Lower lobe of right lung (tissue), 2 donors: ENCODE results near the gene MAL. TPM values are rescaled to one million over a fixed set of nuclear protein-coding genes. Genes with fewer than 3 reads are reported as not detected.

Experiments
- ATAC-seq, 2 donors: fragments of 200-7000 bp; cut with Tn5 transposase; one replicate each; pipeline ENCODE4 v1.9.1; 2020 to 2022; ENCODE audit warnings: mild to moderate bottlenecking in 2 of 2, moderate library complexity in 2 of 2
- DNase-seq: peaks from one replicate; pipeline ENCODE4 v3.0.0-alpha.2; 2020
- H3K27ac ChIP-seq: fragments of 200-600 bp; one replicate; pipeline ENCODE4 v1.8.0; 2022
- H3K27me3 ChIP-seq: fragments of 200-600 bp; one replicate; pipeline ENCODE4 v1.8.0; 2022; ENCODE audit warnings: low read depth
- H3K36me3 ChIP-seq: fragments of 200-600 bp; one replicate; pipeline ENCODE4 v1.8.0; 2022; ENCODE audit warnings: mild to moderate bottlenecking
- H3K4me1 ChIP-seq: fragments of 200-600 bp; one replicate; pipeline ENCODE4 v1.8.0; 2022
- H3K4me3 ChIP-seq: fragments of 200-600 bp; one replicate; pipeline ENCODE4 v1.8.0; 2022; ENCODE audit warnings: mild to moderate bottlenecking
- H3K9me3 ChIP-seq: fragments of 200-600 bp; one replicate; pipeline ENCODE4 v1.8.0; 2022
- intact Hi-C: fragments of 100-400 bp; cut with DNase I; formaldehyde crosslinking; loops from one replicate; pipeline ENCODE4 v1.11.0; 2022
- total RNA-seq: library from RNA; stranded (reverse); fragmentation: NEBNext Ultra II Directional; extraction: Animal tissue kit (Norgen Biotek cat#: 25700); gene quantifications from one replicate; pipeline ENCODE4 v1.2.1, GENCODE V29; 2021
- TF ChIP-seq, protein P1 (sequence below): fragments of 200-600 bp; IDR thresholded peaks from one replicate; pipeline ENCODE4 v1.8.0; 2022; ENCODE audit warnings: antibody characterized with exemption, mild to moderate bottlenecking
- donor health status: DM: no; HTN: yes; CAD: no; lungs with severe emphysema.

Gene MAL
- total RNA-seq, 1 donor from 2014 or later, result 13.4 TPM

DNA sequence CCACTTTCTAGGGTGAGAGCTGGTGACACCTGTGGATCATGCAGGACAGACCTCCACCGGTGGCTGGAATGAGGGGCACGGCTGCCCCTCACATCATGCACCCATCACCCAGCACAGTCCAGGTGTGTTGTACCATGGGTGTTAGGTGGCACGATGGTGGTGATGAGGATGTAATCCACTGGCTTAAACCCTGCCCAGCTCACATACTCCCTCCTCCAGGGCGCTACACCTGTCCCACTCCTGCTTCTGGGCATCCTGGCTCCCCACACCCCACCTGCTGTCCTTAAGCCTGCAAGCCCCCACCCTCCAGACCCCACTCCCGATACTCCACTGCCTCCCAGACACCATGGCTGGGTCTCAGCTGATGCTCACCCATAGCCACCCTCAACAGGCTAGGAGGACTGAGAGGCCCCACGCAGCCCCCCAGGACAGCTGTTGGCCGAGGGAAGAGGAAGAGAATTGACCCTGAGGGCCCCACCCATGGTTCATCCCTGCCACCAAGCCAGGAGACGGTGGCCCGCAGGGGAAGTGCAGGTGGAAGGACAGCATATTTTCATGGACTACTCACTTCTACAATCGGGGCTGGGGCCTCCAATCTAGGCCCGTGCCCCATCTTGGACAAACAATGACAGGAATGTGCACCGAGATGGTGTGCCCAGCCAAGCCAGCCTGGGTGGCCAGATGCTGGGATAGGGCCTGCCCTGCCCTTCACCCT lies 34.3 kb downstream of the MAL start:
- ATAC-seq (no peak), DNase-seq (no peak)
- intact Hi-C loops, result no loop called here
- H3K4me3 ChIP-seq, result no peak overlapping the region
- H3K27me3 ChIP-seq, result no peaks in the 10 kb centered on the region
- TF ChIP-seq, protein P1, sequence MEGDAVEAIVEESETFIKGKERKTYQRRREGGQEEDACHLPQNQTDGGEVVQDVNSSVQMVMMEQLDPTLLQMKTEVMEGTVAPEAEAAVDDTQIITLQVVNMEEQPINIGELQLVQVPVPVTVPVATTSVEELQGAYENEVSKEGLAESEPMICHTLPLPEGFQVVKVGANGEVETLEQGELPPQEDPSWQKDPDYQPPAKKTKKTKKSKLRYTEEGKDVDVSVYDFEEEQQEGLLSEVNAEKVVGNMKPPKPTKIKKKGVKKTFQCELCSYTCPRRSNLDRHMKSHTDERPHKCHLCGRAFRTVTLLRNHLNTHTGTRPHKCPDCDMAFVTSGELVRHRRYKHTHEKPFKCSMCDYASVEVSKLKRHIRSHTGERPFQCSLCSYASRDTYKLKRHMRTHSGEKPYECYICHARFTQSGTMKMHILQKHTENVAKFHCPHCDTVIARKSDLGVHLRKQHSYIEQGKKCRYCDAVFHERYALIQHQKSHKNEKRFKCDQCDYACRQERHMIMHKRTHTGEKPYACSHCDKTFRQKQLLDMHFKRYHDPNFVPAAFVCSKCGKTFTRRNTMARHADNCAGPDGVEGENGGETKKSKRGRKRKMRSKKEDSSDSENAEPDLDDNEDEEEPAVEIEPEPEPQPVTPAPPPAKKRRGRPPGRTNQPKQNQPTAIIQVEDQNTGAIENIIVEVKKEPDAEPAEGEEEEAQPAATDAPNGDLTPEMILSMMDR, result no peak
- H3K36me3 ChIP-seq, result no peaks in the 10 kb centered on the region
- no peaks in the 10 kb centered on the region for H3K9me3 ChIP-seq
- no peak overlapping the region for H3K27ac ChIP-seq
- no peaks in the 10 kb centered on the region for H3K4me1 ChIP-seq

DNA sequence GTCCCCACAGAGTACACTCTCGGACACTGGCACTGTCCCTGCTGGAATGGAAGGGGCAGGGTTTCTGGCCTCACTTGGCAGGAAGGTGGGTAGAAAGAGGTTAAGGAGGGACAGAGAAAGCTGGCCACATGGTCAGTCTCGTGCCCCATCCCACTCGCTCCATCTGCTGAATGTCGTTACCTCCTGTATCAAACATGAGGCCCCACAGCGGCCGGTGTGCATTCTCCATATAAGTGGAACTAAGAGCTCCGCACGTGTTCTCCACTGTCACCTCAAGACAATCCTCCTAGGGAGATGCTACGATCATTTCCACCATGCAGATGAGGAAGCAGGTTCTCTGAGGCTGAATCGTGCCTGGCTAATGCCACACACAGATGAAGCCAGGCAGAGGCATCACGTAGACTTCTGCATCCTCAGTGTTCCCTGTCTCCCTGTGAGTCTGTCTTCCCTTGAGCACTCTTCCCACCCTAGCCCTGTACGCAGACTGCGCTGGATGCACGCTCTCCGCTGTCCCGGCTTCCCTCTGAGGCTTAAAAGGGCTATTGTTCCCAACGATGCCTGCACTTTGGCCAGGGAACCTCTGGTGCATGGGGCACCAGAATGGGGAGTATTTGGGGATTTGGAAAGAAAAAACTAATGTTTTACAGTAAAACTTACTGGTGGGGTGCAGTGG lies 35.1 kb downstream of the MAL start:
- Histone ChIP-seq H3K9me3 (no peaks in the 10 kb centered on the region), H3K4me3 (no peak overlapping the region), H3K36me3 (no peaks in the 10 kb centered on the region), H3K4me1 (no peaks in the 10 kb centered on the region), H3K27ac (no peak overlapping the region), H3K27me3 (no peaks in the 10 kb centered on the region)
- ATAC-seq, result no peak
- TF ChIP-seq, protein P1, result no peak
- intact Hi-C loops, result no loop called here
- DNase-seq, result no peak

DNA sequence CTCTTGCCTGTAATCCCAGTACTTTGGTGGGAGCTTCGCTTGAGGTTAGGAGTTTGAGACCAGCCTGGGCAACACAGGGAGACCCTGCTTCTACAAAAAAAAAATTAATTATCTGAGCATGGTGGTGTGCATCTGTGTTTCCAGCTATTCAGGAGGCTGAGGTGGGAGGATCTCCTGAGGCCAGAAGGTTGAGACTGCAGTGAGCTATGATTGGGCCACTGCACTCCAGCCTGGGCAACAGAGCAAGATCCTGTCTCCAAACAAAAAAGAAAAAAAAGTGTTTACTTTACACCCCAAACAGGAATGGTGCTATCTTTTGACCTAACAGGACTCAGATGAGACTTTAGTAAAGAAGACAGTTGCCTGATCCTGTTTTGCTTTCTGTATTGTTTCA lies 35.6 kb downstream of the MAL start:
- no peak overlapping the region for H3K4me3 ChIP-seq
- H3K36me3 ChIP-seq, result no peaks in the 10 kb centered on the region
- TF ChIP-seq, protein P1, result no peak
- no peaks in the 10 kb centered on the region for H3K4me1 ChIP-seq
- H3K9me3 ChIP-seq, result no peaks in the 10 kb centered on the region
- no peaks in the 10 kb centered on the region for H3K27me3 ChIP-seq
- ATAC-seq, result no peak
- H3K27ac ChIP-seq, result no peak overlapping the region
- no peak for DNase-seq
- intact Hi-C loops, result no loop called here

DNA sequence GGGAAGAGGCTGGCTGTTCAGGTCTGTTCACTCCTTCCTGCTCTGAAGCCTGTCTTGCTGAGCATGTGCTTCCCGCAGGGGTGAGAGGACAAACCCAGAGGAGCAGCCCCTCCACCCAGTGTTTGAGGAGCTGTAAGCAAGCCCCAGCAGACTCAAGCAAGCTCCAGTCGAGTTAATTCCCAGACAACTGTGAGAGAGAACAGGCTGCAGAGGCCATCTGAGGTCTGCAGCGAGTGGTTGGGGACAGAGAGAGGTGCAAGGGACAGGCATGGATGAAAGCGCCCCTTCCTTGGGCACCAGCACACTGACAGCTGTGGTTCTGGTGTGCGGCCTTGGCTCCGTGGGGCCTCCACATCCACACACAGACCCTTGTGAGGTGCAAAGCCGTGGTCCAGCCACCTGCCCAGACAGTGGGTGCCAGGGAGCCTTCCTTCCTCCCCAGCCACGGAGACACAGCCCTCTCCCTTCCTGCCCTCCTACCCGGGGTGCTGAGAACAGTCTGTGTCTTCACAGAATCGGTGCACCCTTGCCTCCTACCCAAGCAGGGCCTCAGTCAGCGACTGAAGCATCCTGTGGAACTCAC lies 36.2 kb downstream of the MAL start:
- no peak for ATAC-seq
- Histone ChIP-seq H3K27ac (no peak overlapping the region), H3K9me3 (no peaks in the 10 kb centered on the region), H3K4me1 (no peaks in the 10 kb centered on the region), H3K4me3 (no peak overlapping the region), H3K27me3 (no peaks in the 10 kb centered on the region), H3K36me3 (no peaks in the 10 kb centered on the region)
- no peak for DNase-seq
- intact Hi-C loops, result no loop called here
- TF ChIP-seq, protein P1, result no peak

DNA sequence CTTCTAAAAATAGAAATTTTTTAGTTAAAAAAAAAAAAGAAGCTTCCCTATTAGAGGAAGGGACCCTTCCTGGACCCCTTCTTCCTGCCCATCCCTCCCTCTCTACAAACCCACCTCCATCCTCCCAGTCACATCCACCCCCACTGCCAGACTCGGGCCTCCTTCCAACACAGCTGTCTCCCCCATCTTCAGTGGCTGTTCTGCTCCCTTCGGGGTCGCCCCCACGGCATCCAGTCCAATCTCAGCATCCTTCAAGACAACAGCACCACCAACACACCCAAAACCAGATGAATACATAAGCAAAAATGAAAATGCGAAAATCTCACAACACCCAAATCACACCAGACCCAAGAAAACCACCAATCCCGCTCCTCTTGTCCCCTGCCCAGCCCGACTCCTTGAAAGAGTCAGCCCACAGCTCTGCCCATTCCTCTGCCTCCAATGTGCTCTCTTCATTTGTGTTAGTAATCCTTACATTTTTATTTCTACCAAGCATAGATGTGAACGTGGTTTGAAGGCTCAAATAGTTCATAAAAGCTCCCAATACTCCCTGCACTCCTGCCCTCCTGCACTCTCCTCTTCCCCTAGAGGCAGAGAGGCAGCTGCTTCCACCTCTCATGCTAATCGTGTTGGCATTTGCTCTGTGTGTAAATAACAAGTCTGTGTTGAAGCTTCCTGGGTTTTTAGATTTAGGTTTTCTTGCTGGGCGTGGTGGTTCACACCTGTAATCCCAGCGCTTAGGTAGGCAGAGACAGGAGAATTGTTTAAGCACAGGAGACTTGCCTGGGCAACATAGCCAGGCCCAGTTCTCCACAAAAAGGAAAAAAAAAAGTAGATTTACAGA lies 37.0 kb downstream of the MAL start:
- no peaks in the 10 kb centered on the region for H3K9me3 ChIP-seq
- no peak overlapping the region for H3K4me3 ChIP-seq
- TF ChIP-seq, protein P1, result no peak
- H3K27ac ChIP-seq, result no peak overlapping the region
- H3K27me3 ChIP-seq, result no peaks in the 10 kb centered on the region
- H3K4me1 ChIP-seq, result no peaks in the 10 kb centered on the region
- no peaks in the 10 kb centered on the region for H3K36me3 ChIP-seq
- DNase-seq (no peak), ATAC-seq (no peak)
- intact Hi-C loops, result no loop called here
